H1 (cell line): ENCODE results near the gene CWC15. TPM values are rescaled to one million over a fixed set of nuclear protein-coding genes. Genes with fewer than 3 reads are reported as not detected.

Experiments
- CHD2 ChIP-seq: IDR thresholded peaks from 2 replicates; pipeline ENCODE4 v1.6.1; 2012; ENCODE audit warnings: low read length, improper control_type of control experiment
- E2F6 ChIP-seq: IDR thresholded peaks from 2 replicates; pipeline ENCODE4 v1.6.1; 2012; ENCODE audit warnings: inconsistent platforms
- KDM5A ChIP-seq: fragments of 200-600 bp; IDR thresholded peaks from 2 replicates; pipeline ENCODE4 v1.7.1; 2012; ENCODE audit warnings: mild to moderate bottlenecking, low read length, inconsistent platforms, mixed read lengths
- NANOG ChIP-seq: IDR thresholded peaks from 2 replicates; pipeline ENCODE4 v1.6.1; 2011; ENCODE audit warnings: low read length, low read depth, mild to moderate bottlenecking, inconsistent platforms; ENCODE audit not compliant: insufficient read depth, poor library complexity, severe bottlenecking
- PHF8 ChIP-seq: fragments of 200-600 bp; sonication (generic); conservative IDR thresholded peaks from 2 replicates; pipeline ENCODE4 v1.7.1; 2012; ENCODE audit warnings: low read depth, mild to moderate bottlenecking, inconsistent platforms, low read length, moderate library complexity
- POLR2A ChIP-seq, 2 experiments: IDR thresholded peaks; 1 replicate in 1 of 2; 2 replicates in 1 of 2; pipeline ENCODE4 v1.6.1; 2011; ENCODE audit warnings: low read depth in 2 of 2, low read length in 2 of 2, mild to moderate bottlenecking in 2 of 2; ENCODE audit errors: control extremely low read depth in 1 of 2
- USF2 ChIP-seq: IDR thresholded peaks from 2 replicates; pipeline ENCODE4 v1.6.1; 2011; ENCODE audit warnings: low read length, improper control_type of control experiment
- polyA plus RNA-seq, 7 experiments: library from polyadenylated mRNA; depleted of rRNA in 3 of 7; stranded (reverse) in 5 of 7; unstranded in 2 of 7; fragments of >200 nt in 5 of 7; fragments of 200-250 nt in 2 of 7; gene quantifications; 1 replicate in 5 of 7; 2 replicates in 1 of 7; 4 replicates in 1 of 7; pipeline versions ENCODE4 v1.2.1 to v1.2.3, GENCODE V29; 2011 to 2013; ENCODE audit warnings: missing spikeins in 2 of 7, mixed read lengths in 2 of 7
- total RNA-seq: library from RNA; stranded (reverse); fragmentation: NEBNext Ultra II Directional; extraction: Animal tissue kit (Norgen Biotek cat#: 25700); gene quantifications from 2 replicates; pipeline ENCODE4 v1.2.1, GENCODE V29; 2021

CWC15 gene
- total and polyA plus RNA-seq, 2 of the 8 experiments (the other 6 are each of a cell fraction or from before 2014, with no cell fraction given), result 15.7 to 59.4 TPM

- TF ChIP-seq KDM5A (no peak), POLR2A (IDR thresholded peaks at IDR 0.05; ENCODE audit: control extremely low read depth in 1 of 2, low read depth in 2 of 2, low read length in 2 of 2) (no peak), USF2 (no peak), CHD2 (no peak), NANOG (no peak), E2F6 (no peak), PHF8 (no peak)
These were observed 47.7 kb downstream of the CWC15 start (continued) for GRCh38 chr11:94925422-94926270.
